A549 (cell line): ENCODE data around the gene PIGK.

ENCODE experiments used
- FOSL2 ChIP-seq, 2 experiments: fragments of 450-650 bp in 1 of 2; fragments of >200 bp in 1 of 2; sonication (Bioruptor Twin) in 1 of 2; formaldehyde crosslinking; IDR thresholded peaks; 2 replicates each; pipeline versions ENCODE4 v1.5.0 to v1.6.1; 2016 to 2020; ENCODE audit warnings: mild to moderate bottlenecking in 1 of 2, moderate library complexity in 1 of 2
- ZSCAN20 ChIP-seq: fragments of 250-450 bp; sonication (Bioruptor Pico); IDR thresholded peaks from 2 replicates; pipeline ENCODE4 v1.8.0; 2022; ENCODE audit warnings: mild to moderate bottlenecking, moderate library complexity
- TF ChIP-seq, protein P1 (sequence below): fragments of >200 bp; sonication (Bioruptor Twin); formaldehyde crosslinking; IDR thresholded peaks from 3 replicates; pipeline ENCODE4 v1.5.1; 2016

- no peak for TF ChIP-seq FOSL2 (IDR thresholded peaks at IDR 0.05)
- no peak for TF ChIP-seq FOSL2 (CRISPR knock-in tag; IDR thresholded peaks at IDR 0.05)
- TF ChIP-seq ZSCAN20 (CRISPR knock-in tag) = no peak
- TF ChIP-seq, protein P1, sequence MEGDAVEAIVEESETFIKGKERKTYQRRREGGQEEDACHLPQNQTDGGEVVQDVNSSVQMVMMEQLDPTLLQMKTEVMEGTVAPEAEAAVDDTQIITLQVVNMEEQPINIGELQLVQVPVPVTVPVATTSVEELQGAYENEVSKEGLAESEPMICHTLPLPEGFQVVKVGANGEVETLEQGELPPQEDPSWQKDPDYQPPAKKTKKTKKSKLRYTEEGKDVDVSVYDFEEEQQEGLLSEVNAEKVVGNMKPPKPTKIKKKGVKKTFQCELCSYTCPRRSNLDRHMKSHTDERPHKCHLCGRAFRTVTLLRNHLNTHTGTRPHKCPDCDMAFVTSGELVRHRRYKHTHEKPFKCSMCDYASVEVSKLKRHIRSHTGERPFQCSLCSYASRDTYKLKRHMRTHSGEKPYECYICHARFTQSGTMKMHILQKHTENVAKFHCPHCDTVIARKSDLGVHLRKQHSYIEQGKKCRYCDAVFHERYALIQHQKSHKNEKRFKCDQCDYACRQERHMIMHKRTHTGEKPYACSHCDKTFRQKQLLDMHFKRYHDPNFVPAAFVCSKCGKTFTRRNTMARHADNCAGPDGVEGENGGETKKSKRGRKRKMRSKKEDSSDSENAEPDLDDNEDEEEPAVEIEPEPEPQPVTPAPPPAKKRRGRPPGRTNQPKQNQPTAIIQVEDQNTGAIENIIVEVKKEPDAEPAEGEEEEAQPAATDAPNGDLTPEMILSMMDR = no peak
These were observed 97.7 kb downstream of the PIGK start for GRCh38 chr1:77121503-77121902.
